ENCODE measurements around the gene PDE4D. TPM values are rescaled to one million over a fixed set of nuclear protein-coding genes. Genes with fewer than 3 reads are reported as not detected.

Gene PDE4D
- total RNA-seq, 1 donor from 2014 or later: 6.8 TPM

- H3K27me3 ChIP-seq (ENCODE audit: control insufficient read depth, insufficient read depth, low read length): peaks cover 2% of the 10 kb centered on the region
- FAIRE-seq: no peak
- TF ChIP-seq CTCF (IDR thresholded peaks at IDR 0.05; ENCODE audit: insufficient read depth, low read length, severe bottlenecking): no peak
- no peak overlapping the region for H3K4me3 ChIP-seq (ENCODE audit: low read depth, low read length)
- H3K36me3 ChIP-seq (ENCODE audit: control insufficient read depth, insufficient read depth, low read length): no peaks in the 10 kb centered on the region
- no peak for DNase-seq (ENCODE audit: low read depth)
Measured at GRCh38 chr5:59826996-59827395, 66.5 kb downstream of the PDE4D start.

DNA sequence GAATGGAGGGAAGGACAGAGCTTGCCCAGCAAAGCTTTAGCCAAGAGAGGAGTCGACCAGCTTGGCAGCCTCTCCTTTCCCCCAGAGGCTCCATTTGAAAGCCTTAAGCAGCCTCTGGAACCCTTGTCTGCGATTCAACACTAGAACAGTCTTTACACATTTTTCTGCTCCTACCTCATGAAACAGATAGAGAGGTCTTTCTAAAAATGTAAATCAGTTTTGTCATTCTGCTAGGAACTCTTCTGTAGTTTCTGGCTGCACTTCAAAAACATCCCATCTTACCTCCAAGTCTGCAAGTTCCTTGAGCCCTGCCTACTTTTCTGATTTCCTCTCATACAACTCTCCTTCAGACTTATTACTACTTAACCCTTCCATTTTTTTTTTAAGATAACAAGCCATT is 70.1 kb downstream of the PDE4D start:
- Histone ChIP-seq H3K36me3 (ENCODE audit: control insufficient read depth, insufficient read depth, low read length) (no peaks in the 10 kb centered on the region), H3K4me3 (ENCODE audit: low read depth, low read length) (no peak overlapping the region), H3K27me3 (ENCODE audit: control insufficient read depth, insufficient read depth, low read length) (peaks cover 2% of the 10 kb centered on the region)
- no peak for DNase-seq (ENCODE audit: low read depth)
- TF ChIP-seq CTCF (IDR thresholded peaks at IDR 0.05; ENCODE audit: insufficient read depth, low read length, severe bottlenecking): no peak
- no peak for FAIRE-seq

- H3K4me3 ChIP-seq (ENCODE audit: low read depth, low read length): no peak overlapping the region
- H3K27me3 ChIP-seq (ENCODE audit: control insufficient read depth, insufficient read depth, low read length): peaks cover 2% of the 10 kb centered on the region
- DNase-seq (ENCODE audit: low read depth) (no peak), FAIRE-seq (no peak)
- TF ChIP-seq CTCF (IDR thresholded peaks at IDR 0.05; ENCODE audit: insufficient read depth, low read length, severe bottlenecking): no peak
- no peaks in the 10 kb centered on the region for H3K36me3 ChIP-seq (ENCODE audit: control insufficient read depth, insufficient read depth, low read length)
Measured at GRCh38 chr5:59819806-59820205, 73.7 kb downstream of the PDE4D start.

- peaks cover under 1% of the 10 kb centered on the region for H3K27me3 ChIP-seq (ENCODE audit: control insufficient read depth, insufficient read depth, low read length)
- no peak for TF ChIP-seq CTCF (IDR thresholded peaks at IDR 0.05; ENCODE audit: insufficient read depth, low read length, severe bottlenecking)
- H3K36me3 ChIP-seq (ENCODE audit: control insufficient read depth, insufficient read depth, low read length): no peaks in the 10 kb centered on the region
- H3K4me3 ChIP-seq (ENCODE audit: low read depth, low read length): no peak overlapping the region
- no peak for DNase-seq (ENCODE audit: low read depth)
- FAIRE-seq: no peak
Measured at GRCh38 chr5:59817536-59817935, 76.0 kb downstream of the PDE4D start.

DNA sequence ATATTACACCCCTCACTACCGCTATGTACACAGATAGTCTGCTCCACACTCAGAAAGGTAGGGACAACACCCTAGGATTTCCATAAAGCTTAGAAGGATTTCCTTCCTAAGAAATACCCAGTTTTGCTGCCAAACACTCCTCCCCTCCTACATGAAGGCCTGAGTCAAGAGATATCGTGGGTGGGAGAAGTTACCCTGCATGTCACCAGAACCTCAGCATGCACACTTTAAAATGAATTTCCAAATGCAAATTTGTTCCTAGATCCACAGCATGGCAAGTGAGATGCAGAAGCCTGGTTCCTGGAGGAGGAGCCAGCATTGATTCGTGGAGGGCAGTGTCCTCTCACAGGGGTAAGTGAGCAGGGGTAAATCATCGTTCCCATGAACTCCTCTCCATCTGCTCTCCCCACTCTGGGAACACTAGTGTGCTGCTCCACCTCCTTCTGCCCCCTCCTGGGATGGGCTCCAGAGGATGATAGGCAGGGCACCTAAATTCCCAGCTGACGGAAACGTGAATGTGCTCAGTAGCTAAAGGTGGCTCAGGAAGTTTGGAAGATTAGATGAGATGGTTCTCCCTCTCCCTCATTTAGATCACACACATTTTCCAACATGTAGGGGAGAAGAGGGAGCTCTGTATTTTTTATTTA is 76.7 kb downstream of the PDE4D start:
- Histone ChIP-seq H3K36me3 (ENCODE audit: control insufficient read depth, insufficient read depth, low read length) (no peaks in the 10 kb centered on the region), H3K4me3 (ENCODE audit: low read depth, low read length) (no peak overlapping the region), H3K27me3 (ENCODE audit: control insufficient read depth, insufficient read depth, low read length) (no peaks in the 10 kb centered on the region)
- FAIRE-seq: no peak
- DNase-seq (ENCODE audit: low read depth): no peak
- TF ChIP-seq CTCF (IDR thresholded peaks at IDR 0.05; ENCODE audit: insufficient read depth, low read length, severe bottlenecking): no peak

DNA sequence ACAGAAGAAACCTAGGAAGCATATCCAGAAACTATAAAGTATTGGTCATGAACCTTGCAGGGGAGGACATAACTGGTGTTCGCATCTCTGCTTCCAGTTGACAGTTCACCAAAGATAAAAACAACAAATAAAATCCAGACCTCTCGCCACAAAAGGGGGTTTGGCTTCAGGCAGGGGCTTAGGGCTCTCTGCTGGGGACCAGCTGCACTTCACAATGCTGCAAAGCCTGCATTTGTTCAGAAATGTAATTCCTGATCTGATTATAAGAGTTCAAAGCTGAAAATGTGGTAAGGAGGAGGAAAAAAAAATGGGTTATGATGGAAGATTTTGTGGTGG is 79.0 kb downstream of the PDE4D start:
- no peak for TF ChIP-seq CTCF (IDR thresholded peaks at IDR 0.05; ENCODE audit: insufficient read depth, low read length, severe bottlenecking)
- FAIRE-seq (no peak), DNase-seq (ENCODE audit: low read depth) (no peak)
- no peak overlapping the region for H3K4me3 ChIP-seq (ENCODE audit: low read depth, low read length)
- peaks cover 4% of the 10 kb centered on the region for H3K27me3 ChIP-seq (ENCODE audit: control insufficient read depth, insufficient read depth, low read length)
- H3K36me3 ChIP-seq (ENCODE audit: control insufficient read depth, insufficient read depth, low read length): no peaks in the 10 kb centered on the region

All from bronchial epithelial cell (primary cell).